ENCODE data around the gene CD59. TPM values are rescaled to one million over a fixed set of nuclear protein-coding genes. Genes with fewer than 3 reads are reported as not detected.
A peak's percentile ranks its signal among the peaks of the same experiment; 100 is the strongest.

CD59 gene
- total RNA-seq, 1 donor from 2014 or later = 92.9 TPM

- no peak overlapping the region for H3K4me3 Mint-ChIP-seq
- DNase-seq = no peak
- intact Hi-C loops (cut with micrococcal nuclease) = no loop called here
Observed at GRCh38 chr11:33722590-33723234, 13.5 kb downstream of the CD59 start.

GRCh38 chr11:33721984-33722383, 14.2 kb downstream of the CD59 start:
- CTCF ChIA-PET = interaction anchor here (1.5 kb wide), 1 partner anchor 20 kb away, joined by 4 read pairs; no protein-coding TSS in a partner anchor
- peaks cover 34% of the 10 kb centered on the region for H3K36me3 Mint-ChIP-seq (ENCODE audit: low read depth)
- DNase-seq (no peak), ATAC-seq (ENCODE audit: low read depth) (no peak)
- intact Hi-C loops (cut with micrococcal nuclease) = no loop called here
- no peak for TF ChIP-seq CTCF (IDR thresholded peaks at IDR 0.05)
- POLR2A ChIA-PET = no interaction called here
- H3K4me1 Mint-ChIP-seq = peaks cover 27% of the 10 kb centered on the region
- H3K4me3 Mint-ChIP-seq = no peak overlapping the region
- no peaks in the 10 kb centered on the region for H3K27me3 Mint-ChIP-seq
- H3K9me3 Mint-ChIP-seq = no peaks in the 10 kb centered on the region
- no peak overlapping the region for H3K27ac Mint-ChIP-seq

More at GRCh38 chr11:33722590-33723234, 13.5 kb downstream of the CD59 start:
- H3K9me3 Mint-ChIP-seq = no peaks in the 10 kb centered on the region
- H3K27ac Mint-ChIP-seq = no peak overlapping the region
- H3K36me3 Mint-ChIP-seq (ENCODE audit: low read depth) = peaks cover 27% of the 10 kb centered on the region
- H3K4me1 Mint-ChIP-seq = peaks cover 30% of the 10 kb centered on the region
- ChIA-PET POLR2A (no interaction called here), CTCF (interaction anchor here (1.5 to 4.1 kb wide), 2 partner anchors 20 kb away, joined by 4 to 16 read pairs; no protein-coding TSS in a partner anchor)
- ATAC-seq (ENCODE audit: low read depth) = peak; percentile 18
- no peak for TF ChIP-seq CTCF (IDR thresholded peaks at IDR 0.05)
- no peaks in the 10 kb centered on the region for H3K27me3 Mint-ChIP-seq

- Mint-ChIP-seq H3K9me3 (no peaks in the 10 kb centered on the region), H3K27ac (no peak overlapping the region), H3K27me3 (no peaks in the 10 kb centered on the region), H3K4me1 (peaks cover 27% of the 10 kb centered on the region), H3K4me3 (no peak overlapping the region), H3K36me3 (ENCODE audit: low read depth) (peaks cover 37% of the 10 kb centered on the region)
- DNase-seq (no peak), ATAC-seq (ENCODE audit: low read depth) (no peak)
- ChIA-PET POLR2A (no interaction called here), CTCF (interaction anchor here (1.5 kb wide), 1 partner anchor 21 kb away, joined by 4 read pairs; no protein-coding TSS in a partner anchor)
- intact Hi-C loops (cut with micrococcal nuclease) = no loop called here
- no peak for TF ChIP-seq CTCF (IDR thresholded peaks at IDR 0.05)
Observed at GRCh38 chr11:33721426-33721825, 14.8 kb downstream of the CD59 start.

GRCh38 chr11:33719587-33719986, 16.6 kb downstream of the CD59 start:
- ATAC-seq (ENCODE audit: low read depth) = no peak
- Mint-ChIP-seq H3K27ac (no peak overlapping the region), H3K36me3 (ENCODE audit: low read depth) (peaks cover 46% of the 10 kb centered on the region), H3K4me3 (no peak overlapping the region), H3K4me1 (peaks cover 19% of the 10 kb centered on the region), H3K27me3 (no peaks in the 10 kb centered on the region), H3K9me3 (no peaks in the 10 kb centered on the region)
- intact Hi-C loops (cut with micrococcal nuclease) = no loop called here
- ChIA-PET CTCF (interaction anchor here (8.2 kb wide), 1 partner anchor 22 kb away, joined by 81 read pairs; no protein-coding TSS in a partner anchor), POLR2A (no interaction called here)
- TF ChIP-seq CTCF (IDR thresholded peaks at IDR 0.05) = no peak
- no peak for DNase-seq

- TF ChIP-seq CTCF (IDR thresholded peaks at IDR 0.05) = no peak
- peaks cover 50% of the 10 kb centered on the region for H3K36me3 Mint-ChIP-seq (ENCODE audit: low read depth)
- peaks cover 7% of the 10 kb centered on the region for H3K4me1 Mint-ChIP-seq
- H3K4me3 Mint-ChIP-seq = no peak overlapping the region
- CTCF ChIA-PET = interaction anchor here (8.2 kb wide), 1 partner anchor 23 kb away, joined by 81 read pairs; no protein-coding TSS in a partner anchor
- intact Hi-C loops (cut with micrococcal nuclease) = no loop called here
- POLR2A ChIA-PET = no interaction called here
- H3K27ac Mint-ChIP-seq = no peak overlapping the region
- H3K27me3 Mint-ChIP-seq = no peaks in the 10 kb centered on the region
- no peak for ATAC-seq (ENCODE audit: low read depth)
- no peak for DNase-seq
- H3K9me3 Mint-ChIP-seq = no peaks in the 10 kb centered on the region
Observed at GRCh38 chr11:33718440-33718839, 17.8 kb downstream of the CD59 start.

All from activated B cell treated with CpG ODN at 0.5 μM for 24 hours (primary cell).